ENCODE data around the gene VARS2. TPM values are rescaled to one million over a fixed set of nuclear protein-coding genes. Genes with fewer than 3 reads are reported as not detected.

Gene VARS2
- total and polyA plus RNA-seq, 2 donors (not counting 3 experiments of a cell fraction or from before 2014, with no cell fraction given), result 17.8 to 34.3 TPM

- DNase-seq (ENCODE audit: low read depth, low spot score) (no peak), FAIRE-seq (no peak)
- dilution Hi-C loops (cut with MboI; ENCODE audit: extremely low pct_ligation_motif_present, low sequenced_read_pairs) (no loop called here), intact Hi-C loops (cut with micrococcal nuclease) (no loop called here)
- TF ChIP-seq MAX (IDR thresholded peaks at IDR 0.05; ENCODE audit: insufficient read depth, insufficient read length), result no peak
- Histone ChIP-seq H3K27me3 (ENCODE audit: control insufficient read depth in 2 of 2, insufficient read depth in 2 of 2, low read length in 2 of 2) (no peaks in the 10 kb centered on the region), H3K9ac (replicated peaks; ENCODE audit: extremely low read depth, insufficient read depth, low read length) (no peak overlapping the region), H4K20me1 (replicated peaks; ENCODE audit: control insufficient read depth, extremely low read depth, insufficient read depth, low read length) (no peaks in the 10 kb centered on the region), H3K9me3 (replicated peaks; ENCODE audit: control insufficient read depth, insufficient read depth, low read length) (no peaks in the 10 kb centered on the region), H2AFZ (ENCODE audit: low read depth, low read length) (no peak overlapping the region), H3K79me2 (ENCODE audit: control insufficient read depth, insufficient read depth, low read length) (peaks cover 14% of the 10 kb centered on the region), H3K4me3 (replicated peaks in 1 of 3; ENCODE audit: insufficient read depth in 1 of 3, low read depth in 1 of 3, low read length in 3 of 3) (no peak overlapping the region), H3K4me2 (ENCODE audit: insufficient read depth, low read length) (no peak overlapping the region), H3K36me3 (ENCODE audit: control insufficient read depth in 2 of 2, extremely low read depth in 1 of 2, insufficient read depth in 2 of 2, low read length in 2 of 2) (peaks cover 7 to 31% of the 10 kb centered on the region in 2 experiments), H3K4me1 (ENCODE audit: control insufficient read depth, extremely low read depth, insufficient read depth, low read length) (peaks cover 32% of the 10 kb centered on the region), H3K27ac (ENCODE audit: insufficient read depth, low read depth, low read length) (no peak overlapping the region), H3K9me1 (replicated peaks; ENCODE audit: control insufficient read depth, extremely low read depth, insufficient read depth, low read length) (no peaks in the 10 kb centered on the region)
- BruUV-seq (replicated peaks), result no TSS peak
- ChIA-PET CTCF (interaction anchor here (0.5 to 7.6 kb wide), 24 partner anchors 8 to 241 kb away, joined by 3 to 142 read pairs (median 4); partner anchors contain the start of gene DHX16), POLR2A (interaction anchor here (0.6 to 0.9 kb wide), 2 partner anchors 84 to 103 kb away, joined by 3 read pairs; no protein-coding TSS in a partner anchor)
These were observed 1.1 kb upstream of the VARS2 start for GRCh38 chr6:30912746-30913520.

- H3K9ac ChIP-seq (replicated peaks; ENCODE audit: extremely low read depth, insufficient read depth, low read length), result peak overlapping the region; percentile 45
- peak overlapping the region; percentile 85 for H2AFZ ChIP-seq (ENCODE audit: low read depth, low read length)
- no peaks in the 10 kb centered on the region for H4K20me1 ChIP-seq (replicated peaks; ENCODE audit: control insufficient read depth, extremely low read depth, insufficient read depth, low read length)
- peaks cover 7 to 31% of the 10 kb centered on the region in 2 experiments for H3K36me3 ChIP-seq (ENCODE audit: control insufficient read depth in 2 of 2, extremely low read depth in 1 of 2, insufficient read depth in 2 of 2, low read length in 2 of 2)
- intact Hi-C loops (cut with micrococcal nuclease), result loop anchor here (1.0 kb wide), 1 partner anchor 85 kb away; no protein-coding TSS in a partner anchor
- H3K27me3 ChIP-seq (ENCODE audit: control insufficient read depth in 2 of 2, insufficient read depth in 2 of 2, low read length in 2 of 2), result no peaks in the 10 kb centered on the region
- TF ChIP-seq JUN (IDR thresholded peaks at IDR 0.05; ENCODE audit: borderline replicate concordance, insufficient read depth, insufficient read length, low read depth), result no peak
- no peak for TF ChIP-seq CTCF (IDR thresholded peaks at IDR 0.05; ENCODE audit: extremely low read depth in 1 of 2, insufficient read depth in 1 of 2, low read depth in 1 of 2, low read length in 2 of 2)
- TF ChIP-seq POLR2AphosphoS5 (IDR thresholded peaks at IDR 0.05; ENCODE audit: insufficient read depth, low read depth, low read length), result no peak
- no peak for TF ChIP-seq MYC (IDR thresholded peaks at IDR 0.05; ENCODE audit: low read depth, low read length)
- no peak for TF ChIP-seq EZH2 (IDR thresholded peaks at IDR 0.05; ENCODE audit: borderline replicate concordance, low read depth, low read length, severe bottlenecking)
- ChIA-PET POLR2A (interaction anchor here (0.6 to 0.9 kb wide), 2 partner anchors 85 to 102 kb away, joined by 3 read pairs; no protein-coding TSS in a partner anchor), CTCF (interaction anchor here (0.6 to 7.6 kb wide), 29 partner anchors 9 to 431 kb away, joined by 3 to 142 read pairs (median 4); partner anchors contain the start of genes DDR1, DHX16 and PSORS1C1)
- TSS peak; percentile 22 for BruUV-seq (replicated peaks)
- H3K4me1 ChIP-seq (ENCODE audit: control insufficient read depth, extremely low read depth, insufficient read depth, low read length), result peaks cover 29% of the 10 kb centered on the region
- H3K79me2 ChIP-seq (ENCODE audit: control insufficient read depth, insufficient read depth, low read length), result peaks cover 8% of the 10 kb centered on the region
- no peak for FAIRE-seq
- no peaks in the 10 kb centered on the region for H3K9me1 ChIP-seq (replicated peaks; ENCODE audit: control insufficient read depth, extremely low read depth, insufficient read depth, low read length)
- peak overlapping the region; percentile 50 for H3K4me2 ChIP-seq (ENCODE audit: insufficient read depth, low read length)
- peak overlapping the region in 2 of 3 experiments; percentile 37 to 44 for H3K4me3 ChIP-seq (replicated peaks in 1 of 3; ENCODE audit: insufficient read depth in 1 of 3, low read depth in 1 of 3, low read length in 3 of 3)
- H3K27ac ChIP-seq (ENCODE audit: insufficient read depth, low read depth, low read length), result peak overlapping the region; percentile 67
- H3K9me3 ChIP-seq (replicated peaks; ENCODE audit: control insufficient read depth, insufficient read depth, low read length), result no peaks in the 10 kb centered on the region
- dilution Hi-C loops (cut with MboI; ENCODE audit: extremely low pct_ligation_motif_present, low sequenced_read_pairs), result no loop called here
- DNase-seq (ENCODE audit: low read depth, low spot score), result no peak
These were observed 340 bp upstream of the VARS2 start for GRCh38 chr6:30913721-30914075.
